HG03108 (cell line): ENCODE results near the gene FCGR3A.
"Not testable (repeated sequence)": the region's sequence is repeated elsewhere in the genome, so short reads cannot be mapped to it uniquely, and the experiment has no call there.

Experiments used
- ATAC-seq: cut with Tn5 transposase; IDR thresholded peaks from one replicate; pipeline ENCODE4 v1.9.1; 2021; ENCODE audit warnings: moderate library complexity; ENCODE audit not compliant: unreplicated experiment

The FCGR3A gene

GRCh38 chr1:161549652-161550051 lies at the start of gene FCGR3A:
Gene FCGR3A (minus strand): TSS chr1:161549818. CDS start chr1:161549736, 82 bp downstream.
- no peak for ATAC-seq

GRCh38 chr1:161597077-161597476 lies 47.5 kb upstream of the FCGR3A start:
- ATAC-seq = not testable (repeated sequence)

GRCh38 chr1:161595583-161595982 lies 46.0 kb upstream of the FCGR3A start:
- not testable (repeated sequence) for ATAC-seq

GRCh38 chr1:161595173-161595572 lies 45.6 kb upstream of the FCGR3A start:
- not testable (repeated sequence) for ATAC-seq

- not testable (repeated sequence) for ATAC-seq
Measured at GRCh38 chr1:161594269-161594984, 44.8 kb upstream of the FCGR3A start.

- ATAC-seq = not testable (repeated sequence)
Measured at GRCh38 chr1:161593092-161593755, 43.6 kb upstream of the FCGR3A start.

GRCh38 chr1:161592586-161592985 lies 43.0 kb upstream of the FCGR3A start:
- not testable (repeated sequence) for ATAC-seq

GRCh38 chr1:161589920-161590319 lies 40.3 kb upstream of the FCGR3A start:
- ATAC-seq = not testable (repeated sequence)

GRCh38 chr1:161589365-161589764 lies 39.7 kb upstream of the FCGR3A start:
- not testable (repeated sequence) for ATAC-seq

GRCh38 chr1:161588596-161588995 lies 39.0 kb upstream of the FCGR3A start:
- not testable (repeated sequence) for ATAC-seq

GRCh38 chr1:161582882-161583281 lies 33.3 kb upstream of the FCGR3A start:
- not testable (repeated sequence) for ATAC-seq

- peak; percentile 73 for ATAC-seq
Measured at GRCh38 chr1:161580879-161581537, 31.4 kb upstream of the FCGR3A start.

GRCh38 chr1:161579856-161580507 lies 30.4 kb upstream of the FCGR3A start:
- ATAC-seq = not testable (repeated sequence)

GRCh38 chr1:161576676-161577075 lies 27.1 kb upstream of the FCGR3A start:
- ATAC-seq = not testable (repeated sequence)

GRCh38 chr1:161571703-161572102 lies 22.1 kb upstream of the FCGR3A start:
- not testable (repeated sequence) for ATAC-seq

GRCh38 chr1:161566602-161566960 lies 17.0 kb upstream of the FCGR3A start:
- ATAC-seq = not testable (repeated sequence)

GRCh38 chr1:161563522-161563921 lies 13.9 kb upstream of the FCGR3A start:
- not testable (repeated sequence) for ATAC-seq

- not testable (repeated sequence) for ATAC-seq
Measured at GRCh38 chr1:161562441-161562840, 12.8 kb upstream of the FCGR3A start.

- ATAC-seq = not testable (repeated sequence)
Measured at GRCh38 chr1:161560960-161561715, 11.5 kb upstream of the FCGR3A start.
